ENCODE data around the gene COMT.
A peak's percentile ranks its signal among the peaks of the same experiment; 100 is the strongest.

COMT gene

DNA sequence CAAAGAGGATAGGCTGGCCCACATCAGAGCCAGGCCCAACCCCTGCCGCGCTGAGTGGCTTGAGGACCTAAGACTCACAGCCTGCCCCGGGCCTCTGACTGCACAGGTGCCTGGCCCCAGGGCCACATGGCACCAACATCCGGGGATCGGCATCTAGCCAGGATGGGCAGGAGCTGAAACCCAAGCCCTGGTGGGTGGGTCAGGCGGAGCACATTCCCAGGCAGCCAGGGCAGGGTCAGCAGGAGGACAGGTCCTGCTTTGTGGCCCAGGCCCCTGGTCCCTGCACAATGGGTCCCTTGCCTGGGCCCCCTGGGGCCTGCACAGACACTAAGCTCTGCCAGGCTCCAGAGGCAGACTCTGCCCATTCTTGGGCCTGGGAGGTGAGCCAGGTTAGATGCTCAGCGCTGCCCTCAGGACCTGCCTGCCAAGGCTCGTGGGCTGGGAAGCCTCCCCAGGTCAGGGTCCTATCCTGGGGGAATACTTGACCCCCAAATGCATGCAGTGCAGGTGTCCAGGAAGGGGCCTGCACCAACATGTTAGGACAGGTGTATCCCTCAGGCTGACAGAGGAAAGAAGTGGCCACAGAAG lies 41.5 kb downstream of the COMT start:
- no peak for DNase-seq (ENCODE audit: low spot score)

GRCh38 chr22:19983741-19984140 lies 42.2 kb downstream of the COMT start:
- no peak for DNase-seq (ENCODE audit: low spot score)

- DNase-seq (ENCODE audit: low spot score) = no peak
Measured at GRCh38 chr22:19984201-19984753, 42.7 kb downstream of the COMT start.

DNA sequence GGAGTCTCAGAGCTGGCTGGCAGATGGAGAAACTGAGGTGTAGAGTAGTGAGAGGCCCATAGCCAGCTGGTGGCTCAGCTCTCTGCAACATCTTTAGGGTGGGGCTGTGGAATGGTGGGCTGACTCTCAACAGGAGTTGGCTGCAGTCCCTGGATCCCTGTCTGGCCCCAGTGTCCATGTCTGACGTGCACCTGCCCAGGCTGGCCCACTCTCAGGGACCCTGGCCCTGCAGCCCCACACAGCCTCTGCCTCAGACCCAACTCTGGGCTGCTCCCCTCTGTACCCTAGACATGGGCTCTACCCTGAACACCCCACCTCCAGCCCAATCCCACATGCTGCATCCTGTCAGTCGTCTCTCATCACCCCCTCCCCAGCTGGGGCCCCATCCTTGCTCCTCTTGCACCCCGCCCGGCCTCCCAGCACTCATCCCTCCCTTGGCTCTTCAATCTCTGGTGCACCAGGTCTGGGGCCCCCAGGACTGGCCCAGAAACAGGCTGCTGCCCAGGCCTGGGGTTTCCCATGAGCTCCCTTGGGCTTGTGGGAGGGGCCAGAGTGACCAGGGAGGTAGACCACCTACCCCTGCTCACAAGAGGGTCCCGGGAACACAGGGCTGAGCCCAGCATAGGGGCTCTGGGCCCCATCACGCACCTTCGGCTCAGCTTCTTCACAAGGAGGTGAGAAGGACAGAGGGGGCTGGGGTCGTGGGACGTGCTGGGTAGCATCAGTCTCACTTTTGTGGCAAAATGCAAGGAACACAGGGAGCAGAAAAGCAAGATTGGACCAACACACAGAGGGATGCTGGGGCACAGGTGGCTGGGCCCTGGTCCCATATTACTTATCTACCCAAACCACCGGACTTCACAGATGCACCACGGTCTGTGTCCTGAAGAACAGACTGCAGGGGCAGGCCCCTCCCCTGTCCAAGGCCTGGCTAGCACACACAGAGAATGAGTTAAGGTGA lies 43.6 kb downstream of the COMT start:
- DNase-seq (ENCODE audit: low spot score) = no peak

- no peak for DNase-seq (ENCODE audit: low spot score)
Measured at GRCh38 chr22:19986011-19986409, 44.4 kb downstream of the COMT start.

- peak; percentile 96 for DNase-seq (ENCODE audit: low spot score)
Measured at GRCh38 chr22:19986410-19987341, 45.1 kb downstream of the COMT start.

GRCh38 chr22:19987394-19988306 lies 46.1 kb downstream of the COMT start:
- DNase-seq (ENCODE audit: low spot score) = no peak

- no peak for DNase-seq (ENCODE audit: low spot score)
Measured at GRCh38 chr22:19988331-19988808, 46.8 kb downstream of the COMT start.

- DNase-seq (ENCODE audit: low spot score) = no peak
Measured at GRCh38 chr22:19988965-19989724, 47.6 kb downstream of the COMT start.

GRCh38 chr22:19989725-19990067 lies 48.1 kb downstream of the COMT start:
- no peak for DNase-seq (ENCODE audit: low spot score)

- DNase-seq (ENCODE audit: low spot score) = no peak
Measured at GRCh38 chr22:19990188-19990587, 48.6 kb downstream of the COMT start.

- DNase-seq (ENCODE audit: low spot score) = no peak
Measured at GRCh38 chr22:19990609-19991394, 49.2 kb downstream of the COMT start.

DNA sequence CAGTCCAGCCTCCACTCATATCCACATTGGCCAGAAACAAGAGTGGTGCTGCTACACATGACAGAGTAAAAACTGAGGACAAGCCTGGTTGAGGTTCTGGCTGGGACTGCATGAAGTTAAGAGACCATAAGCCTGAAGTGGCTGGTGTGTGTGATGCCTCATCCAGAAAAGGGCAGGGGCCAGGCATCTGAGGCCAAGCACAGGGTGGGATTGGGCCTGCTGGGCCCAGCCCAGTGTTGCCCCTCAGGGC lies 49.7 kb downstream of the COMT start:
- DNase-seq (ENCODE audit: low spot score) = no peak

DNA sequence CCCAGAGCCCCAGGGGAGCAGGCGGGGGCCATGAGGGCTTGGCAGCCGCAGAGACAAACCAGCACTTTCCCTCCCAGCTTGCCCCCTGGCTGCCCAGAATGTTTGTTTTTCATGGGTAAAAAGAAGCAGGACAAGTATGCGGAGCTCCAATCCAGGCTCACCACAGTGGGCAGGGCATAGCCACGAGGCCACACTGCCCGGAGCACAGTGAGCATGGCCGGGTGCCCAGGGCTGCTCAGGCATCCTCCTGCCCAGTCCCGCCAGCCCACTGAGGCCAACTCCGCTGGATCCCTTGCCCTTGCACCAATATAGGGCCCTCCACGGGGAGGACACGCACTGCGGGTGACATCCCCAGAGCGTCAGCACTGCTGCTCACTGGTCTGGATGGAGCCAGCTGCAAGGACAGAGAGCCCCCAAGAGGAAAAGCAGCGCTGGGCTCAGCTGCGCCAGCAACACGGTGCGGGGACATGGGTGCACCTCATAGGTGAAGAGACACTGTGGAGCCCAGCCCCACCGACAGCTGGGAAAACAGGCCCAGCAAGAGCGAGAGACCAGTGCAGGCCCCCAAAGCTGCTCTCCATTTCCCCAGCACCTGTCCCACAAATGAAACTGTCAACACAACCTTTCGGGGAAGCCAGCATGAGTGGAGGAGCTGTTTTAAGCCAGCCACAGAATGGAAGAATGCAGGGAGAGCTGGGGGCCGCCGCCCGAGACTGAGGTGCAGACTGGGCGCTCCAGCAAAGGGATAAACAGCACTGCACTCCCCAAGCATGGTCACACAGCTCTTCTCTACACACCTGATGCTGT lies 50.3 kb downstream of the COMT start:
- no peak for DNase-seq (ENCODE audit: low spot score)

DNA sequence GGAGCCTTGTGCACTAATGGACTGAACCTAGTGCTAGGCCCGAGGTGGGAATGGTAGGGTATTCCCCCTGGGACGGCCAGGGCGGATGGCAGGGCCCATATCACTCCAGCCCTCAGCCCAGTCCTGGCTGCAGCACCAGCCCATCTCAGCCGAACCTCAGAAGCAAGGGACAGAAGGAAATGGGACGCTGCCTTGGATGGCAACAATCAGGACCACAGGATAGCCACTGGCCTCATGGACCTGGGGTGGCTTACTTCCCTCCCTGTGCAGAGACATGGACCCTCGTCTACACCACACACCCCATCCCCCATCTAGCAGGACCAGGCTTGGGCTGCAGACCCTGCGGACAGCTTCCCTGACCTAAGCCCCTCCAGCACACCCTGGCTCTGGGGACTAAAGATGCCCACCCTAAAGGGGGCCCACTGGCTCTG lies 50.9 kb downstream of the COMT start:
- no peak for DNase-seq (ENCODE audit: low spot score)

- DNase-seq (ENCODE audit: low spot score) = no peak
Measured at GRCh38 chr22:19992921-19993355, 51.4 kb downstream of the COMT start.

GRCh38 chr22:19993926-19994325 lies 52.4 kb downstream of the COMT start:
- no peak for DNase-seq (ENCODE audit: low spot score)

GRCh38 chr22:19994851-19995610 lies 53.5 kb downstream of the COMT start:
- DNase-seq (ENCODE audit: low spot score) = no peak
